A549 treated with RU486 at 1 μM for 4 hours (cell line): ENCODE data around the gene DMC1. TPM values are rescaled to one million over a fixed set of nuclear protein-coding genes. Genes with fewer than 3 reads are reported as not detected.

ENCODE experiments used
- total RNA-seq: library from RNA; stranded (reverse); fragments of 200-300 nt; extraction: Qiagen RNA extraction; gene quantifications from 5 replicates; pipeline ENCODE4 v1.2.3, GENCODE V29; 2022; ENCODE audit warnings: low read depth

Gene DMC1, protein sequence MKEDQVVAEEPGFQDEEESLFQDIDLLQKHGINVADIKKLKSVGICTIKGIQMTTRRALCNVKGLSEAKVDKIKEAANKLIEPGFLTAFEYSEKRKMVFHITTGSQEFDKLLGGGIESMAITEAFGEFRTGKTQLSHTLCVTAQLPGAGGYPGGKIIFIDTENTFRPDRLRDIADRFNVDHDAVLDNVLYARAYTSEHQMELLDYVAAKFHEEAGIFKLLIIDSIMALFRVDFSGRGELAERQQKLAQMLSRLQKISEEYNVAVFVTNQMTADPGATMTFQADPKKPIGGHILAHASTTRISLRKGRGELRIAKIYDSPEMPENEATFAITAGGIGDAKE
- total RNA-seq = 2.6 to 6.1 TPM (median 5.0 TPM) in 5 replicates

GRCh38 chr22:38569972-38570778 lies at the start of gene DMC1:
Gene DMC1 (minus strand): TSS chr22:38570183. CDS start chr22:38568256, 1,927 bp downstream.

DNA sequence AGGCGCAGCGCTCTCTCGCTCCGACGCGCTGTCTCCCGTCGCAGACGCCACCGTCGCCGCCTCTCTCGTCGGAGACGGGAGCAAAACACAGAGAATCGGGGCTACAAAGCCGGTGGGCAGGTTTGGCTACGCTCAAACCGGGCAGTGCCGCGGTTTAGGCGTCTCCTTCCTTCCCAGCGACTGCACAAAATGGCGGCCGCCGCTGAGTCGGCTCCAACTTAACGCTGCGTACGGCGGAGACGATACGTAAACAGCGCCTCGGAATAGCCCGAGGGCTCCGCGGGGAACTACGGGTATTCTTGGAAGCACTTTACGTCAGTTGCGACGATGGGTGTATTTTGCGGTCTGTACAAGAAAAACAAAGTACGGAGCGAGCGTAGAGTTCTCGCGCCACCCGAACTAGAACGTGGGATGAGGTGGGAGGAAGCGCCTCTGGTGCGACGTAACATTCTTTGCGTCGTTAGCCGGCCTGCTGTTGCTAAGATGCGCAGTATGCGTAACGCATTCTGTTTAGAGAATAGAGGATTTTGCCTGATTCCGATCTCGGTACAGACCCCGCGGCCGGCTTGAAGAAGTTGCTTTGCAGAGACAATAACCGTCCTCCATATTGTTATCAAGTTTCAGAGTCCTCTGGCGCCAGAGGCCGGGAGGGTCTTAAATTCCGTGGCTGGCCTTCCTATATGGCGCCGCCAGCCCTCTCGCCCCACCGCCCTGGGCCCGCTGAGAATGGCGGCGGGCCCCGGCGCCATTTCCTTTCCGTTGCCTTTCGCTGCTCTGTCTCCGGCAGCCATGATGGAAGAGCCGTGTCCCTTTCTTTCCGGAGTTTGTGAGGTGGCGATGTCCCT lies 63.6 kb downstream of the DMC1 start, which contains the start of gene DDX17:
Gene DDX17, minus strand, starts transcription at position 194 of the 845 bp plus-strand sequence.

Other genes starting within 250 kb of the DMC1 start
- 0.09 to 0.16 TPM (median 0.13 TPM) in 5 replicates for gene KCNJ4, start 115.0 kb downstream of the DMC1 start, total RNA-seq
- 18.6 to 19.9 TPM (median 19.6 TPM) in 5 replicates for gene KDELR3, start 102.1 kb downstream of the DMC1 start, total RNA-seq
- 70.5 to 93.1 TPM (median 89.9 TPM) in 5 replicates for gene DDX17, start 63.9 kb downstream of the DMC1 start, total RNA-seq
- gene FAM227A, start 86.2 kb upstream of the DMC1 start, total RNA-seq = 0.42 to 0.75 TPM (median 0.71 TPM) in 5 replicates
- 13.4 to 19.2 TPM (median 15.1 TPM) in 5 replicates for gene CBY1, start 86.5 kb upstream of the DMC1 start, total RNA-seq
- gene TOMM22, start 111.8 kb upstream of the DMC1 start, total RNA-seq = 68.5 to 92.7 TPM (median 75.9 TPM) in 5 replicates
- gene JOSD1, start 130.8 kb upstream of the DMC1 start, total RNA-seq = 26.5 to 31.2 TPM (median 29.4 TPM) in 5 replicates
- gene GTPBP1, start 135.8 kb upstream of the DMC1 start, total RNA-seq = 7.6 to 10.5 TPM (median 9.2 TPM) in 5 replicates
- 22.9 to 37.2 TPM (median 33.4 TPM) in 5 replicates for gene SUN2, start 185.8 kb upstream of the DMC1 start, total RNA-seq
- 8.0 to 11.6 TPM (median 10.5 TPM) in 5 replicates for gene DNAL4, start 224.0 kb upstream of the DMC1 start, total RNA-seq